Stimulated activated memory B cell treated with anti-CD40 and anti-IgM and Interleukin-4, amounts not matched to agents 10 μg/mL and 1 μg/mL and 100 μg/mL, for 72 hours (primary cell): ENCODE data around the gene TMEM150A.

Experiments used
- ATAC-seq: fragments of 150-1000 bp; cut with Tn5 transposase; 2 replicates; pipeline ENCODE4 v1.10.0; 2021
- H3K27ac Mint-ChIP-seq: one replicate; pipeline ENCODE4 v1.8.0; 2022; ENCODE audit warnings: mild to moderate bottlenecking, mixed read lengths
- H3K27me3 Mint-ChIP-seq: one replicate; pipeline ENCODE4 v1.8.0; 2022; ENCODE audit warnings: mixed read lengths
- H3K36me3 Mint-ChIP-seq: one replicate; pipeline ENCODE4 v1.8.0; 2022; ENCODE audit warnings: mixed read lengths
- H3K4me1 Mint-ChIP-seq: one replicate; pipeline ENCODE4 v1.8.0; 2022; ENCODE audit warnings: mixed read lengths
- H3K4me3 Mint-ChIP-seq: one replicate; pipeline ENCODE4 v1.8.0; 2022; ENCODE audit warnings: mild to moderate bottlenecking, moderate library complexity, mixed read lengths
- H3K9me3 Mint-ChIP-seq: one replicate; pipeline ENCODE4 v1.8.0; 2022; ENCODE audit warnings: mixed read lengths

The TMEM150A gene

GRCh38 chr2:85589982-85590791 is 12.3 kb downstream of the TMEM150A start:
- Mint-ChIP-seq H3K4me1 (peaks cover 29% of the 10 kb centered on the region), H3K9me3 (no peaks in the 10 kb centered on the region), H3K36me3 (peaks cover 3% of the 10 kb centered on the region), H3K27ac (no peak overlapping the region), H3K4me3 (no peak overlapping the region), H3K27me3 (no peaks in the 10 kb centered on the region)
- ATAC-seq, result no peak

DNA sequence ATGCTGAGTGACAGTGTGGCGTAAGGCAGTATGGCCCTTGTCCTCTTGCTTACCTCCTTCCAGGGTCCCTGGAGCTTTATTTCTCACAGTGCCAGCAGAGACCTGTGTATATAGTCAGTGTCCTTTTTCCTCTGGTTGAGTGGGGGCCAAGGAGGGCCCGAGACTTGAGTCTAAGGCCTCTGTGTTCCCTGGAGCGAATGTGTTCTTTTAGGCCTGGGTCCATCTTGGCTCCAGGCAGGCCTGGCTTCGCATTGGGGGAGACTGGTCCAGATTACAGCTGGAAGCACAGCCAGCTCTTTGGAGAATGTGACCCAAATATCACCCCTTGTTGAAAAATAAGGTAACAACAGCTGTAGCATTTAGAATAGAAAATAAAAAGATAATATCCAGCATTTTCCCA is 13.3 kb downstream of the TMEM150A start:
- ATAC-seq, result no peak
- peaks cover 26% of the 10 kb centered on the region for H3K4me1 Mint-ChIP-seq
- H3K27me3 Mint-ChIP-seq, result no peaks in the 10 kb centered on the region
- peak overlapping the region; percentile 18 for H3K27ac Mint-ChIP-seq
- H3K4me3 Mint-ChIP-seq, result no peak overlapping the region
- H3K9me3 Mint-ChIP-seq, result no peaks in the 10 kb centered on the region
- peaks cover 5% of the 10 kb centered on the region for H3K36me3 Mint-ChIP-seq

GRCh38 chr2:85588645-85589044 is 13.9 kb downstream of the TMEM150A start:
- Mint-ChIP-seq H3K27ac (peak overlapping the region; percentile 18), H3K9me3 (no peaks in the 10 kb centered on the region), H3K4me3 (no peak overlapping the region), H3K27me3 (no peaks in the 10 kb centered on the region), H3K4me1 (peaks cover 25% of the 10 kb centered on the region), H3K36me3 (peaks cover 5% of the 10 kb centered on the region)
- ATAC-seq, result no peak

DNA sequence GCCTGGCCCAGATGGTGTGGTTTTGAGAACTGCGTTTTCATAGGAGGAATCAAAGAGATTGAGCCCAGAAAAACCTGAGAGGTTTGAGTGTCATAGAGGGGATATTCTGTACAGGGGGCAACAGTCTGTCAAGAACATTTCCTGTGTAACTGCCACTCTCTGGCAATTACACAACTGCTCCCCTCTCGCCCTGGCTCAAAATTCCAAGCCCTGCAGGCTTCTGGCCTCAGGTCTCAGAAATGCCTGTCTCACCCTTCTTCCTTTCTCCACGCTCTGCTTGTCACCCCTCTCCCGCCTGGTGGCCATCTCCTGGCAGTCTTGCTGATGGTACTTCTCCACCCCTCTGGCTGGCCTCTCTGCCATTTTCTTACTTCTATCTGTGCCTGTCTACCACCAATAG is 14.3 kb downstream of the TMEM150A start:
- H3K36me3 Mint-ChIP-seq, result peaks cover 5% of the 10 kb centered on the region

DNA sequence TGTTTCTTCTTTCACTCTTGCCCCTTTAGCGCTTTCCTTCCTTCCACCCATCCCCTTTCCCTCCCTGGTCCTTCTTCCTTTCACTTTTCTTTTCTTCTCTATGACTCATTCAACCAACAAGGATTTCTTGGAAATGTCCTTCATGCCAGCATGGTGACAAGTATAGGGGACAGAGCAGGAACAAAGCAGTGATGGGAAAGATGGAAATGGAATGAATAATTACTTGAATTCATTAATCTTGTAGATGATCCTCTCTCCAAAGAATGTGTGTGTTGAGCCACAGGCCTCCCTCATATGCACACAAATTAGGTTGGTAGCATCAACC is 16.8 kb downstream of the TMEM150A start:
- Mint-ChIP-seq H3K4me1 (peaks cover 43% of the 10 kb centered on the region), H3K27ac (peak overlapping the region; percentile 69), H3K9me3 (no peaks in the 10 kb centered on the region), H3K4me3 (peak overlapping the region; percentile 12), H3K36me3 (peaks cover 23% of the 10 kb centered on the region), H3K27me3 (no peaks in the 10 kb centered on the region)
- ATAC-seq, result no peak

More for the DNA sequence above, 14.3 kb downstream of the TMEM150A start:
- H3K9me3 Mint-ChIP-seq, result no peaks in the 10 kb centered on the region
- peak overlapping the region; percentile 18 for H3K27ac Mint-ChIP-seq
- no peak for ATAC-seq
- H3K4me3 Mint-ChIP-seq, result no peak overlapping the region
- H3K27me3 Mint-ChIP-seq, result no peaks in the 10 kb centered on the region
- peaks cover 29% of the 10 kb centered on the region for H3K4me1 Mint-ChIP-seq

GRCh38 chr2:85584857-85585780 is 17.4 kb downstream of the TMEM150A start:
- Mint-ChIP-seq H3K9me3 (no peaks in the 10 kb centered on the region), H3K4me3 (peak overlapping the region; percentile 77), H3K36me3 (peaks cover 27% of the 10 kb centered on the region), H3K27me3 (no peaks in the 10 kb centered on the region), H3K4me1 (peaks cover 47% of the 10 kb centered on the region), H3K27ac (peak overlapping the region; percentile 69)
- peak; percentile 64 for ATAC-seq

DNA sequence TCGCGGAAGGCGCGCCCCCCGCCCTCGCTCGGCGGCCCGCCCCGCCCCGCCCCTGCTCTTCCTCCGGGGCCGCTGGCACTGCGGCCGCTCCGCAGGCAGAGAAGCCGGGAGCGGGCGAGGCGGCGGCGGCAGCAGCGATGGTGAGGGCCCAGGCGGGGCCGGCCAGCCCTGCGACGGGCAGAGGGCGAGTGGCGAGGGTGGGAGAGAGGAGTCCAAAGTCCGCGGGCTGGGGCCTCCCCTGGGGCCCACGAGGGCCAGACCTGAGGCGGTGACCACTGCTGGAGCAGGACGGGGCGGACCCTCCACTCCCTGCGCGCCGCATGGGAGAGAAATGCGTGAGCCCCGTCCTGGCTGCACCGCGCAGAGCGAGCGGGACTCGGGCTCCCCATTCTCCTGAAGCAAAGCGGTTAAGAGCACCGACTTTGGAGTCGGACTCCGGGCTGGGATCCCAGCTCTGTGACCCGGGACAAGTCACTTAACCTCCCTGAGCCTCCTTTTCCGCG is 18.1 kb downstream of the TMEM150A start, which contains the start of gene VAMP5:
Gene VAMP5 (plus strand): TSS at position 78 of the 503 bp plus-strand sequence. CDS start 60 bp downstream, at position 138.
- H3K4me1 Mint-ChIP-seq, result peaks cover 54% of the 10 kb centered on the region
- peaks cover 33% of the 10 kb centered on the region for H3K36me3 Mint-ChIP-seq
- peak; percentile 70 for ATAC-seq
- peak within 1 kb of the TSS; percentile 69 for H3K27ac Mint-ChIP-seq
- H3K27me3 Mint-ChIP-seq, result no peaks in the 10 kb centered on the region
- H3K4me3 Mint-ChIP-seq, result peak within 1 kb of the TSS; percentile 77
- no peaks in the 10 kb centered on the region for H3K9me3 Mint-ChIP-seq

- no peaks in the 10 kb centered on the region for H3K9me3 Mint-ChIP-seq
- H3K4me1 Mint-ChIP-seq, result peaks cover 60% of the 10 kb centered on the region
- no peaks in the 10 kb centered on the region for H3K27me3 Mint-ChIP-seq
- peak overlapping the region; percentile 77 for H3K4me3 Mint-ChIP-seq
- ATAC-seq, result no peak
- peak overlapping the region; percentile 69 for H3K27ac Mint-ChIP-seq
- H3K36me3 Mint-ChIP-seq, result peaks cover 38% of the 10 kb centered on the region
Observed at GRCh38 chr2:85583667-85584353, 18.7 kb downstream of the TMEM150A start.

DNA sequence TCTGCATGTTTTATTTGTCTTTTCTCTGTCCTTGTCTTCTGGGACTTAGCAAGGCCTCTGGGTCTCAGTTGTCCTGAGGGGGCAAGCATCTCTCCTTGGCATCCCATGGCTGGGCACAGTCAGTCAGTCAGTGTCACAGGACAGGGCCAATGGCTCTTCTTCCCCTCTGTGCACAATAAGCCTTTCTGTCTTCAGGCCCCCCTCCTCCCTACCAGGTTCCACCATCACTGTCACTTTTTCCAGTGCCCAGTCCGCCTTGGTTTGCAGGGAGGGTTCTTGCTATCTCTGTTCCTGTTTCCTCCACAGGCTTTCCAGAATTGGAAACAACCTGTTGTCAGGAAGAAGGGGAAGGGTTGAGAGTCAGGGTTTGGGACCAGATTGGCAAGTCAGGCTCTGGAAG is 20.0 kb downstream of the TMEM150A start:
- ATAC-seq, result no peak
- Mint-ChIP-seq H3K36me3 (peaks cover 41% of the 10 kb centered on the region), H3K27ac (peak overlapping the region; percentile 69), H3K4me3 (no peak overlapping the region), H3K27me3 (no peaks in the 10 kb centered on the region), H3K4me1 (peaks cover 66% of the 10 kb centered on the region), H3K9me3 (no peaks in the 10 kb centered on the region)

DNA sequence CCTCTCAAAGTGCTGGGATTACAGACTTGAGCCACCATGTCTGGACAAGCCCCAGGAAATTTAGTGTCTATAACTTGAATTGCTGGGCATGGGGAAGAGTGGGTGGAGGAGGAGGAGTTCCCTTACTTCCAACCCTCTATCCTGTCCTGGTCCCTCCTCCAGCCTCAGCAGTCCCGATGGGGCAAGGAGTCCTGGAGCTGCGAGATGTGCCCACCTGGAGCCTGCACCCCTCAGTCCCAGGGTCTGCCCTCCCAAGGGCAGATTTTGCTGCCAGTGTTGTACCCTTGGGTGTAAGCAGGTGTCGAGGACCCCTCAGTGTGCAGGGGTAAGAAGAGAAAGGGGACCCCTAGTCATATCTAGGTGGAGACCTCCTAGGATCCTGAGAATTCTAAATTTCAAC is 22.3 kb downstream of the TMEM150A start:
- H3K27ac Mint-ChIP-seq, result peak overlapping the region; percentile 88
- peaks cover 55% of the 10 kb centered on the region for H3K4me1 Mint-ChIP-seq
- ATAC-seq, result no peak
- peaks cover 38% of the 10 kb centered on the region for H3K36me3 Mint-ChIP-seq
- no peak overlapping the region for H3K4me3 Mint-ChIP-seq
- H3K27me3 Mint-ChIP-seq, result no peaks in the 10 kb centered on the region
- H3K9me3 Mint-ChIP-seq, result no peaks in the 10 kb centered on the region

GRCh38 chr2:85579266-85579935 is 23.1 kb downstream of the TMEM150A start:
- Mint-ChIP-seq H3K4me3 (peak overlapping the region; percentile 90), H3K27me3 (no peaks in the 10 kb centered on the region), H3K36me3 (peaks cover 36% of the 10 kb centered on the region), H3K9me3 (no peaks in the 10 kb centered on the region), H3K27ac (peak overlapping the region; percentile 88), H3K4me1 (peaks cover 48% of the 10 kb centered on the region)
- no peak for ATAC-seq

GRCh38 chr2:85578243-85579180 is 24.0 kb downstream of the TMEM150A start:
- H3K36me3 Mint-ChIP-seq, result peaks cover 36% of the 10 kb centered on the region
- H3K27me3 Mint-ChIP-seq, result no peaks in the 10 kb centered on the region
- peak overlapping the region; percentile 90 for H3K4me3 Mint-ChIP-seq
- H3K27ac Mint-ChIP-seq, result peak overlapping the region; percentile 88
- no peaks in the 10 kb centered on the region for H3K9me3 Mint-ChIP-seq
- H3K4me1 Mint-ChIP-seq, result peaks cover 44% of the 10 kb centered on the region
- peak; percentile 81 for ATAC-seq

- Mint-ChIP-seq H3K9me3 (no peaks in the 10 kb centered on the region), H3K4me3 (peak within 1 kb of the TSS; percentile 90), H3K36me3 (peaks cover 32% of the 10 kb centered on the region), H3K27me3 (no peaks in the 10 kb centered on the region), H3K27ac (peak within 1 kb of the TSS; percentile 88), H3K4me1 (peaks cover 38% of the 10 kb centered on the region)
- ATAC-seq, result peak; percentile 84
Observed at GRCh38 chr2:85577386-85578242, 24.9 kb downstream of the TMEM150A start, which contains the start of gene VAMP8. Gene VAMP8, plus strand, starts transcription at chr2:85577586. Its CDS starts 61 bp downstream, at chr2:85577647.
